ENCODE data around the gene PLCB4.

PLCB4 gene

DNA sequence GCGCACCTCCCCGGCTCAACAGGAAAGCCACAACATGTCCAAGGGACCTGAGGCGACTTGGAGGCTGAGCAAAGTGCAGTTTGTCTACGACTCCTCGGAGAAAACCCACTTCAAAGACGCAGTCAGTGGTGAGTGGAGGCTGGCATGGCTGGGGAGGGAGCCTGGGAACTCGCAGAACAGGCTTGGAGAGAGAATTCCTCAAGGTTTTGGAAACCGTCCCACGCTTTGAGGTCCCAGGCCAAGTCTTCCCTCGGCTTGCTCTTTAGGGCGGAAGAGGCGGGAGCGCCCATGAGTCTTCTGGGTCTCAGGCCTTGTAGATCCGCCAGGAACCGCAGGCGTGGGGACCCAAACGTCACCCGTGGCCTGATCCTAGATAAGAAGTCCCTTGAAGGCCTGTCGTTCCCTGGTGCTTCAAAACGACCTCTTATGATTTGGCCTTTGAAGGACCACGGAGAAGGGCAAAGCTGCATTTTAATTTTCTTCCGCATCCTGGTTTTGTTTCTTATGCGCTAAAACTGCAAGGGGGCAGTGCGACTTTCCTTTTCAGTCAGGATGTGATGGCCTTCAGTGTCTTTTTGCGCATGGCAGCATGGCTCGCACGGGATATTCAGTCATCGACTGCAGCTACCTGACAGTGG lies 447.5 kb downstream of the PLCB4 start:
- no peak for DNase-seq (ENCODE audit: low read depth in 2 of 2)

DNA sequence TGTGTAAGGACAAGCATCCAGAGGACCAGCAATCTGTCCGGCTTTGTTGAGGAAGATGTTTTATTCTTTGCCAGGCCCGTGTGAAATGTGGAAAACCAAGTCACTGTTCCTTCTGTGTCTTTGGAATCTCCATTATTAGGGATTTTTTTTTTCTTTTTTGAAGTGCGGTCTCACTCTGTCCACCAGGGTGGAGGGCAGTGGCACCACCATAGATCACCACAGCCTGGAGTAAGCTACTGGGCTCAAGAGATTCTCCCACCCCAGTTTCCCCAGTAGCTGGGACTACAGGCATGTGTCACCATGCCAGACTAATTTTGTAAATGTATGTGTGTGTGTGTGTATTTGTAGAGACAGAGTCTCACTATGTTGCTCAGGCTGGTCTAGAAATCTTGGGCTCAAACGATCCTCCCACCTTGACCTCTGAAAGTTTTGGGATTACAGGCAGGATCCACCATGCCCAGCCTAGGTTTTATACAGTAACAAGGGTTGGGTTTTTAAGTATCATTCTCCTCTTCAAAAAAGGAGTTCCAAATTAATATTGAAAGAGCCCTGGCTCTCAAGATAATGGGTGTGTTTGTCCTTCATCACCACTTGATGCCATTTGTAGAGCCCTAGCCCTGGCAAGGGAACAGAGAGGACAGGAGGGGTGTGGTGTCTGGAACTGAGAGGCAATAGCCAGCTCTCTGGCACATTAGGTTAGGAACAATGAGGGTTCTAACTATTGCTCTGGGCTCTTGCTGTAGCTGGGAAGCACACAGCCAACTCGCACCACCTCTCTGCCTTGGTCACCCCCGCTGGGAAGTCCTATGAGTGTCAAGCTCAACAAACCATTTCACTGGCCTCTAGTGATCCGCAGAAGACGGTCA lies 448.6 kb downstream of the PLCB4 start:
- no peak for DNase-seq (ENCODE audit: low read depth in 2 of 2)

DNA sequence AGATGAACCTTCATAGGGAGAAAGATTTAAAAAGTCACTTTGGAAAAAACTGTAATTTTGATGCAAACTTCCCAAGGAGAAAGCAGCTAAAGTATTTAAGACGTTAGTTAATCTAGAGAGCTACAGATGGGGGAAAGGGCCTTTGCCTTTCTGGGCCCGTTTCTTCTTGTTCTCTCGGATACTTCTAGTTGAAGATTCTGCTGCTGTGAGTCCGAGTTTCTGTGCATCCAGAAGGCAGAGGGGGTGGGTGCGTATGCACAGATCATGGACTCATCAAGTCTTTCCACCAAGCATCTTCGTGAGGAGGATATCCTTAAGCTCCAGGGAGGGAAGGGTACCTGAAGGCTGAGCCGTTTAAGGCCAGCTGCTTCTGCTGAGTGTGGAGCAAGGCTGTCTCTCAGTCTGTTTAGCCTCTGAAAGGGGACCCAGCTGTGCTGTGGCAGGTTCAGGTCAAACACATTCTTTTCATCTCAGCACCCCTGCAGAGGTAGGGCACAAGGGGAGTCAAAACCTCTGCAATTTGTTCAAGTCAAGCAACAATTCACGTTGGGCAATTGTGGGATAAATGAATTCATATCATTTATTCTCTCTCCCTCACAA lies 449.8 kb downstream of the PLCB4 start:
- no peak for DNase-seq (ENCODE audit: low read depth in 2 of 2)

DNA sequence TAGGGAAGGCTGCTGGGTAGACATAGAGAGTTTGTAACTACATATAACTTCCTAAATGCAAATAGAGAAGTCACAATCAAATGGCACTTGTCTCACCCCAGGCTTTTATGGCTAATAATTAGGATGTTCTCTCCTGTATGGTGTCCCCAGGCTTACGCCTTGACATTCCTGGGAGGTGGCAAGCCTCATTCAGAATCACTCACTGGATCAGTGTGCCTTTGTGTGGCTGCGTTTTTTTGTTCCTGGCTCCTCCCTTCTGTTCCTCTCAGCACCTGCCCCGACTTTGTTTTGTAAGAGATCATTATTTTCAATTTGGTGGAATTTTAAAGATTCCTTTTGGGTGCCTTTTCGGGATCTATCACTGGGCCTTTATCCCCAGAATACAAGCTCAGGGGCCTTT lies 451.2 kb downstream of the PLCB4 start:
- DNase-seq (ENCODE audit: low read depth in 2 of 2): no peak

DNA sequence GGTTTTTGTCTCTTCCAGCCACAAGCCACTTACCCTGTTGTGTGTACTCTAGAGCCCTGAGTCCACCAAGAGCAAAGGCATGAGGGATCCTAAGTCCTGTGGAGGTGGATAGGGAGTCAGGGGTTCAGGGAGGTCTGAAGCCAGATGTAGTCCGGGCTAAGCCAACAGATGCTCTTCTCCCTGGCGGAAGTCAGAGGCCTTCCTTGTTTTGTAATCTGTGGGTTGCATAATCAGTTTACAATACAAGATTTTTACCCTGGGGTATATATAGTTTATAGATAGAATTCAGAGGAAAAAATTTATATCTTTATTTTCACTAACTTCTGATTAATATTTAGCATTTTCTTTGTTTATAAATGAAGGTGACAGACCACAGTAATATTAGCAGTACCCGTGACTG lies 454.7 kb downstream of the PLCB4 start:
- no peak for DNase-seq (ENCODE audit: low read depth in 2 of 2)
